CD14-positive monocyte (primary cell): ENCODE measurements around the gene ADORA2A. TPM values are rescaled to one million over a fixed set of nuclear protein-coding genes. Genes with fewer than 3 reads are reported as not detected.

Experiments
- DNase-seq, 3 donors: peaks; one replicate each; pipeline ENCODE4 v3.0.0-alpha.2; 2011 to 2022
- H2AFZ ChIP-seq: 2 replicates; pipeline ENCODE4 v1.6.0; 2012; ENCODE audit warnings: mild to moderate bottlenecking, low read depth, low read length, inconsistent platforms; ENCODE audit not compliant: insufficient read depth, poor library complexity, severe bottlenecking
- H3K27ac ChIP-seq, 2 donors: 1 replicate in 1 of 2; 2 replicates in 1 of 2; pipeline ENCODE4 v1.5.1; 2012 to 2013; ENCODE audit warnings: low read length in 2 of 2, control low read depth in 1 of 2, inconsistent platforms in 1 of 2, low read depth in 1 of 2, mild to moderate bottlenecking in 1 of 2
- H3K27me3 ChIP-seq, 2 donors: one replicate each; pipeline versions ENCODE4 v1.6.0 to v1.6.1; 2011 to 2013; ENCODE audit warnings: low read length in 2 of 2; ENCODE audit not compliant: control insufficient read depth in 2 of 2, insufficient read depth in 2 of 2
- H3K36me3 ChIP-seq, 2 donors: replicated peaks in 1 of 2; 1 replicate in 1 of 2; 2 replicates in 1 of 2; pipeline versions ENCODE4 v1.5.1 to v1.6.1; 2012 to 2013; ENCODE audit warnings: low read length in 2 of 2, control low read depth in 1 of 2, inconsistent platforms in 1 of 2, mild to moderate bottlenecking in 1 of 2; ENCODE audit not compliant: insufficient read depth in 2 of 2, control insufficient read depth in 1 of 2
- H3K4me1 ChIP-seq, 2 donors: 1 replicate in 1 of 2; 2 replicates in 1 of 2; pipeline versions ENCODE4 v1.5.1 to v1.6.1; 2012 to 2013; ENCODE audit warnings: low read length in 2 of 2, control low read depth in 1 of 2, inconsistent platforms in 1 of 2, mild to moderate bottlenecking in 1 of 2, moderate library complexity in 1 of 2; ENCODE audit not compliant: insufficient read depth in 2 of 2, control insufficient read depth in 1 of 2
- H3K4me2 ChIP-seq: replicated peaks from 2 replicates; pipeline ENCODE3; 2012; ENCODE audit warnings: low read length, moderate library complexity, mild to moderate bottlenecking; ENCODE audit not compliant: poor library complexity, severe bottlenecking; ENCODE audit errors: extremely low read depth
- H3K4me3 ChIP-seq, 3 experiments: fragments of 200-600 bp in 1 of 3; sonication (generic) in 1 of 3; replicated peaks in 1 of 3; 1 replicate in 2 of 3; 2 replicates in 1 of 3; pipeline ENCODE4 v1.5.1; 2011 to 2013; ENCODE audit warnings: low read length in 3 of 3, mild to moderate bottlenecking in 3 of 3, control low read depth in 2 of 3, low read depth in 2 of 3, inconsistent platforms in 1 of 3, moderate library complexity in 1 of 3
- H3K79me2 ChIP-seq: 2 replicates; pipeline ENCODE4 v1.6.0; 2012; ENCODE audit warnings: mild to moderate bottlenecking, control low read depth, inconsistent platforms, low read length, moderate library complexity; ENCODE audit not compliant: insufficient read depth
- H3K9ac ChIP-seq: 2 replicates; pipeline ENCODE4 v1.6.0; 2017; ENCODE audit warnings: low read length, mild to moderate bottlenecking; ENCODE audit not compliant: insufficient read depth, poor library complexity, severe bottlenecking
- H3K9me3 ChIP-seq, 2 donors: replicated peaks in 1 of 2; 1 replicate in 1 of 2; 2 replicates in 1 of 2; pipeline versions ENCODE4 v1.5.1 to v1.6.1; 2012 to 2013; ENCODE audit warnings: low read length in 2 of 2, control low read depth in 1 of 2; ENCODE audit not compliant: control insufficient read depth in 1 of 2, insufficient read depth in 1 of 2
- H4K20me1 ChIP-seq: 2 replicates; pipeline ENCODE4 v1.6.0; 2012; ENCODE audit warnings: mild to moderate bottlenecking, low read length, control low read depth, moderate library complexity; ENCODE audit not compliant: insufficient read depth
- H3K27ac Mint-ChIP-seq, 7 donors: one replicate each; pipeline ENCODE4 v1.8.0; 2020; ENCODE audit warnings: mild to moderate bottlenecking in 7 of 7, mixed read lengths in 7 of 7, moderate library complexity in 6 of 7, inconsistent platforms in 2 of 7
- H3K27me3 Mint-ChIP-seq, 3 donors: one replicate each; pipeline ENCODE4 v1.8.0; 2021 to 2022; ENCODE audit warnings: low read depth in 3 of 3, mild to moderate bottlenecking in 3 of 3, mixed read lengths in 3 of 3, moderate library complexity in 3 of 3, inconsistent platforms in 1 of 3
- H3K36me3 Mint-ChIP-seq, 2 donors: one replicate each; pipeline ENCODE4 v1.8.0; 2020; ENCODE audit warnings: mixed read lengths in 2 of 2, inconsistent platforms in 1 of 2, mild to moderate bottlenecking in 1 of 2
- H3K4me1 Mint-ChIP-seq: one replicate; pipeline ENCODE4 v1.8.0; 2020; ENCODE audit warnings: mild to moderate bottlenecking, mixed read lengths
- H3K4me3 Mint-ChIP-seq, 2 donors: one replicate each; pipeline ENCODE4 v1.8.0; 2020; ENCODE audit warnings: mild to moderate bottlenecking in 2 of 2, mixed read lengths in 2 of 2, moderate library complexity in 1 of 2
- H3K9me3 Mint-ChIP-seq, 7 donors: one replicate each; pipeline ENCODE4 v1.8.0; 2020 to 2022; ENCODE audit warnings: mixed read lengths in 7 of 7, mild to moderate bottlenecking in 6 of 7, moderate library complexity in 6 of 7, inconsistent platforms in 2 of 7
- WGBS: methylation state at CpG from one replicate; pipeline ENCODE4 v1.1.5; 2013; ENCODE audit warnings: missing lambda C conversion rate; ENCODE audit not compliant: insufficient coverage; 5-methylcytosine and 5-hydroxymethylcytosine counted together
- intact Hi-C, 2 donors: fragments of 100-400 bp; cut with micrococcal nuclease; formaldehyde crosslinking; loops; one replicate each; pipeline versions ENCODE4 v1.15.0 to v1.15.1; 2023
- polyA plus RNA-seq, 3 donors: library from polyadenylated mRNA; depleted of rRNA in 1 of 3; unstranded in 2 of 3; stranded (reverse) in 1 of 3; fragments of 300-500 nt in 2 of 3; fragments of >200 nt in 1 of 3; fragmentation: Illumina TruSeq in 2 of 3; gene quantifications; 1 replicate in 2 of 3; 2 replicates in 1 of 3; pipeline ENCODE4 v1.2.3, GENCODE V29; 2012 to 2021
- TF ChIP-seq, protein P1 (sequence below): fragments of 200-600 bp; IDR thresholded peaks from one replicate; pipeline ENCODE4 v1.8.0; 2022; ENCODE audit warnings: antibody characterized with exemption, mild to moderate bottlenecking

Gene ADORA2A
- polyA plus RNA-seq, 3 donors = 5.8 to 10.2 (median 6.5) TPM

DNA sequence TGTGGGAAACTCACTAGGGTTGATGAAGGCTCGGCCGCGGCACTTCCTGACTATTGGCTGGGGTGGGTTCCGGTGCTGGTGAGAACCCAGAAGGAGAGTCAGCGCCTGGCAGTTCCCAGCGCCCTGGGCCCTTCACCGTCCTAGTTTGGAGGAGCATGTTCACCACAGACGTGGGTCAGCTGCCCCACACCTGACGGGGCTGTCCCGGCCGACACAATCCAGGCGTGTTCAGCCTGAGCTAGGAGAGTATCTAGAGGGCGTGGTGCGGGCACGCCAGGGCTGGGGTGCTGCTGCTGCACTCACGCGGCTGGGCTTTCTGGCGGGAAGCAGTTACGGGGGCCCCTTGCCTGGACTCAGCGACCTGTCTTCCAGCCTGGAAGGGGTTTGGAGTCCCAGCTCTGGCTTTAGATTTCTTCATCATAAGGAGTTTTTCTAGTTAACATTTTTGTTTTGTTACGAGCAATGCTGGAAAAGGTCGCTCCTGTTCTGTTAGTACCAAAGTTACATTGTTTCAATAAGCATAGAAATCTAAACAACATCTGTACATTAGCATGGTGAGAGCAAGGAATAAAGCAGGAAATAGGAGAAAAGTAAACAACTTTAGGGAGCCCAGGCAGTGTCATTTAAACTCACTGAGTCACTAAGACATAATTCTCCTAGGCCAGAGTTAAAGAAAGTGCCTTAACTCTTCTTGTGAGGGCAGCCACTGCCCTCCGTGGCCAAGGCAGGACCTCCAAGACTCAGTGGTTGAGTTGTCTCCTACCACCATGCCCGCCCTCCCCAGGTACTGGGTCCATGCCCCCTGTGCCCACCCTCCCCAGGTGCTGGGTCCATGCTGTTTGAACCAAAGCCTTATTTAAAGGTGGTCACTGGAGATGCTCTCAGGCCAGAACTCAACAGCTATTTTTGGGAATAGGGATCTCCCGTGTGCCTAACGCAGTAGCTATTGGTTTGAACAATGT is 12.1 kb upstream of the ADORA2A start:
- H3K27me3 Mint-ChIP-seq = peaks cover 0 to 4% (median 0%) of the 10 kb centered on the region in 3 donors
- H3K27ac Mint-ChIP-seq = peak overlapping the region in 2 of 7 donors; percentile 20 to 57
- Histone ChIP-seq H3K9ac (no peak overlapping the region), H3K27ac (no peak overlapping the region), H4K20me1 (no peaks in the 10 kb centered on the region), H3K4me1 (no peaks in the 10 kb centered on the region), H2AFZ (no peak overlapping the region), H3K4me3 (no peak overlapping the region), H3K27me3 (no peaks in the 10 kb centered on the region), H3K79me2 (no peaks in the 10 kb centered on the region), H3K9me3 (no peaks in the 10 kb centered on the region), H3K36me3 (peaks cover 35 to 63% of the 10 kb centered on the region in 2 donors), H3K4me2 (no peak overlapping the region)
- no peak overlapping the region for H3K4me3 Mint-ChIP-seq
- intact Hi-C loops = no loop called here
- H3K9me3 Mint-ChIP-seq = no peaks in the 10 kb centered on the region
- no peak for DNase-seq
- peaks cover 4% of the 10 kb centered on the region for H3K4me1 Mint-ChIP-seq
- H3K36me3 Mint-ChIP-seq = peaks cover 43 to 70% of the 10 kb centered on the region in 2 donors
- 94% methylated on average over 21 of the region's 26 CpGs for WGBS
- TF ChIP-seq, protein P1, sequence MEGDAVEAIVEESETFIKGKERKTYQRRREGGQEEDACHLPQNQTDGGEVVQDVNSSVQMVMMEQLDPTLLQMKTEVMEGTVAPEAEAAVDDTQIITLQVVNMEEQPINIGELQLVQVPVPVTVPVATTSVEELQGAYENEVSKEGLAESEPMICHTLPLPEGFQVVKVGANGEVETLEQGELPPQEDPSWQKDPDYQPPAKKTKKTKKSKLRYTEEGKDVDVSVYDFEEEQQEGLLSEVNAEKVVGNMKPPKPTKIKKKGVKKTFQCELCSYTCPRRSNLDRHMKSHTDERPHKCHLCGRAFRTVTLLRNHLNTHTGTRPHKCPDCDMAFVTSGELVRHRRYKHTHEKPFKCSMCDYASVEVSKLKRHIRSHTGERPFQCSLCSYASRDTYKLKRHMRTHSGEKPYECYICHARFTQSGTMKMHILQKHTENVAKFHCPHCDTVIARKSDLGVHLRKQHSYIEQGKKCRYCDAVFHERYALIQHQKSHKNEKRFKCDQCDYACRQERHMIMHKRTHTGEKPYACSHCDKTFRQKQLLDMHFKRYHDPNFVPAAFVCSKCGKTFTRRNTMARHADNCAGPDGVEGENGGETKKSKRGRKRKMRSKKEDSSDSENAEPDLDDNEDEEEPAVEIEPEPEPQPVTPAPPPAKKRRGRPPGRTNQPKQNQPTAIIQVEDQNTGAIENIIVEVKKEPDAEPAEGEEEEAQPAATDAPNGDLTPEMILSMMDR = no peak

DNA sequence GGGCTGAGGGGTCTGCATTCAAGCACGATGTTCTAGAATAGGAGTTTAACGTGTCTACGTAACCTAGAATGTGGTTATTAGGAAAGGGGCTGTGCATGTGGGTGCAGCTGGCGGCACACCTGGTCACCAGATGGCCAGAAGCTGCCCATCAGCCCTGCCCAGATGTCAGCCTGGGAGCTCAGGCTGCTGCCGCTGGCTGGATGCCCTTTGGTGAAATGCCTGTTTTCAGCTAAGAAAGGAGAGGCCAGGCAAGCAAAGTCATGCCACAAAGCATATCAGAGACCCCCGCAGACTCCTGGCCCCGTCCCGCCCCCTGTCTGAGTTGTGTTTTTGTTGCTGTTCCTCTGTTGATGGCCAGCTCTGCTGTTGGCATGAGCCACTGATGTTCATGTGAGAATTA is 11.3 kb upstream of the ADORA2A start:
- H3K36me3 Mint-ChIP-seq = peaks cover 39 to 62% of the 10 kb centered on the region in 2 donors
- DNase-seq = no peak
- peaks cover 4% of the 10 kb centered on the region for H3K4me1 Mint-ChIP-seq
- H3K9me3 Mint-ChIP-seq = no peaks in the 10 kb centered on the region
- no peak overlapping the region for H3K4me3 Mint-ChIP-seq
- no peak overlapping the region for H3K4me3 ChIP-seq
- H2AFZ ChIP-seq = no peak overlapping the region
- no peak overlapping the region for H3K27ac ChIP-seq
- peaks cover 35 to 62% of the 10 kb centered on the region in 2 donors for H3K36me3 ChIP-seq
- peak overlapping the region in 2 of 7 donors; percentile 25 to 29 for H3K27ac Mint-ChIP-seq
- intact Hi-C loops = no loop called here
- H3K79me2 ChIP-seq = no peaks in the 10 kb centered on the region
- no peaks in the 10 kb centered on the region for H4K20me1 ChIP-seq
- H3K27me3 ChIP-seq = no peaks in the 10 kb centered on the region
- 99% methylated on average over 8 of the region's 8 CpGs for WGBS
- no peaks in the 10 kb centered on the region for H3K9me3 ChIP-seq
- TF ChIP-seq, protein P1 = no peak
- H3K27me3 Mint-ChIP-seq = peaks cover 0 to 4% (median 0%) of the 10 kb centered on the region in 3 donors
- no peaks in the 10 kb centered on the region for H3K4me1 ChIP-seq
- no peak overlapping the region for H3K9ac ChIP-seq
- H3K4me2 ChIP-seq = no peak overlapping the region
